ENCODE results near the gene ARHGAP24.

DNA sequence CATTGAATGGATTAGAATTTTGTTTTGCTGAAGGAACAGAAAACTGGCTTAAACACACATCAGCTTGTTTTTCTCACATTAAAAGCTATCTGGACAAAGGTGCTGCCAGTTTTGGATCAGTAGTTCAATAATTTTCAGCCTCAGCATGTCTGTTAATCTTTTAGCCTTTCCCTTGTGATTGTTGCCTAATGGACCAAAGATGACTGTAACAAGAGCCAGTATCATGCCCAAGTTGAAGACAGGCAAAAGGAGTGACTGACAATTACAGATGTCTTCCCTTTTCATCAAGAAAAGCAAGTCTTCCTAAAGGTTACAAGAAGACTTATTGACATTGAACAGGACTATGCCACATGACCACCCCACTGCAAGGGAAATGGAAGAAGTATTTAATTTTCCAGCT is 465.2 kb downstream of the ARHGAP24 start:
- TF ChIP-seq POLR2A (IDR thresholded peaks at IDR 0.05; ENCODE audit: low read depth, low read length) (no peak), POLR2AphosphoS5 (IDR thresholded peaks at IDR 0.05; ENCODE audit: insufficient read depth, low read depth, low read length) (no peak), EZH2 (IDR thresholded peaks at IDR 0.05; ENCODE audit: borderline replicate concordance, low read depth, low read length, severe bottlenecking) (no peak), MYC (IDR thresholded peaks at IDR 0.05; ENCODE audit: low read depth, low read length) (no peak), GATA2 (IDR thresholded peaks at IDR 0.05; ENCODE audit: insufficient read depth, insufficient read length, low read depth, low read length) (no peak), FOS (IDR thresholded peaks at IDR 0.05; ENCODE audit: borderline replicate concordance, insufficient read depth, low read length) (no peak), JUN (IDR thresholded peaks at IDR 0.05; ENCODE audit: borderline replicate concordance, insufficient read depth, insufficient read length, low read depth) (no peak)
- TF ChIP-seq, protein P1, sequence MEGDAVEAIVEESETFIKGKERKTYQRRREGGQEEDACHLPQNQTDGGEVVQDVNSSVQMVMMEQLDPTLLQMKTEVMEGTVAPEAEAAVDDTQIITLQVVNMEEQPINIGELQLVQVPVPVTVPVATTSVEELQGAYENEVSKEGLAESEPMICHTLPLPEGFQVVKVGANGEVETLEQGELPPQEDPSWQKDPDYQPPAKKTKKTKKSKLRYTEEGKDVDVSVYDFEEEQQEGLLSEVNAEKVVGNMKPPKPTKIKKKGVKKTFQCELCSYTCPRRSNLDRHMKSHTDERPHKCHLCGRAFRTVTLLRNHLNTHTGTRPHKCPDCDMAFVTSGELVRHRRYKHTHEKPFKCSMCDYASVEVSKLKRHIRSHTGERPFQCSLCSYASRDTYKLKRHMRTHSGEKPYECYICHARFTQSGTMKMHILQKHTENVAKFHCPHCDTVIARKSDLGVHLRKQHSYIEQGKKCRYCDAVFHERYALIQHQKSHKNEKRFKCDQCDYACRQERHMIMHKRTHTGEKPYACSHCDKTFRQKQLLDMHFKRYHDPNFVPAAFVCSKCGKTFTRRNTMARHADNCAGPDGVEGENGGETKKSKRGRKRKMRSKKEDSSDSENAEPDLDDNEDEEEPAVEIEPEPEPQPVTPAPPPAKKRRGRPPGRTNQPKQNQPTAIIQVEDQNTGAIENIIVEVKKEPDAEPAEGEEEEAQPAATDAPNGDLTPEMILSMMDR (IDR thresholded peaks at IDR 0.05; ENCODE audit: extremely low read depth in 1 of 2, insufficient read depth in 1 of 2, low read depth in 1 of 2, low read length in 2 of 2), result no peak
- TF ChIP-seq, protein P2, sequence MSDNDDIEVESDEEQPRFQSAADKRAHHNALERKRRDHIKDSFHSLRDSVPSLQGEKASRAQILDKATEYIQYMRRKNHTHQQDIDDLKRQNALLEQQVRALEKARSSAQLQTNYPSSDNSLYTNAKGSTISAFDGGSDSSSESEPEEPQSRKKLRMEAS (IDR thresholded peaks at IDR 0.05; ENCODE audit: insufficient read depth, insufficient read length), result no peak

Data from endothelial cell of umbilical vein (primary cell).